ENCODE measurements around the gene PDP2. TPM values are rescaled to one million over a fixed set of nuclear protein-coding genes. Genes with fewer than 3 reads are reported as not detected.

The PDP2 gene
- polyA plus RNA-seq, 1 experiment = 12.1 TPM

DNA sequence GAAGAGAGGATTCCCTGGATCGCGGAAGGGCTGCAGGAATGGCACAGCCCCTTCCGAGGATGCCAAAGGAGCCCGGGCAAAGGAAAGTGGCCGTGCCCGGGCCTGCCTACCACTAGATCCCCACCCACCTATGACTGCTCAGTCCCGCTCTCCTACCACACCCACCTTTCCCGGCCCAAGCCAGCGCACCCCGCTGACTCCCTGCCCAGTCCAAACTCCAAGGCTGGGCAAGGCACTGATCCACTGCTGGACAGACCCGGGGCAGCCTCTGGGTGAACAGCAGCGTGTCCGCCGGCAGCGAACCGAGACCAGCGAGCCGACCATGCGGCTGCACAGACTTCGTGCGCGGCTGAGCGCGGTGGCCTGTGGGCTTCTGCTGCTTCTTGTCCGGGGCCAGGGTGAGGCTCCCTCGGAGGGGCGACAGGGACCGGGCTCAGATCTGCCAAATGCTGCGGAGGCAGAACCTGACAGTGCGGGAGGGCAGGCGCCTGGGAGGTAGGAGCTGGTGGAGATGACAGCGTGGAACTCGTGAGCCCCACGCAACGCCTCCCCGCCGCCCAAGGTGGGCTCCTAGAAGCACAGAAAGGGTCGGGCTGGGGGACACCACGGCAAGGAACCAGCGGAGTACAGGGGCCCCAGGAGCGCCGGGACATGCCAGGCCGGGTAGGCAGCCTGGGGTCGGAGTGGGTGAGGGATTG is 55.1 kb downstream of the PDP2 start, which contains the start of gene CES2:
CES2 (plus strand) TSS at position 203 of the 698 bp plus-strand sequence; CDS start at position 323, 120 bp downstream.
- H3K4me3 ChIP-seq (ENCODE audit: low read depth, low read length) = peak within 1 kb of the TSS; percentile 96
- CTCF ChIA-PET = interaction anchor here (1.4 kb wide), 1 partner anchor 34 kb away, joined by 3 read pairs; no protein-coding TSS in a partner anchor
- H3K27me3 ChIP-seq (ENCODE audit: control insufficient read depth, insufficient read depth, low read length) = no peaks in the 10 kb centered on the region
- no peak for DNase-seq (ENCODE audit: low read depth, low spot score)
- H3K27ac ChIP-seq (ENCODE audit: low read depth, low read length) = peak within 1 kb of the TSS; percentile 70
- H3K9me3 ChIP-seq (ENCODE audit: control insufficient read depth, insufficient read depth, low read length) = no peaks in the 10 kb centered on the region; the same call in 1 of the 2 replicates
- POLR2A ChIA-PET = interaction anchor here (0.6 kb wide), 1 partner anchor 1540 kb away, joined by 3 read pairs; no protein-coding TSS in a partner anchor
- TF ChIP-seq, protein P1, sequence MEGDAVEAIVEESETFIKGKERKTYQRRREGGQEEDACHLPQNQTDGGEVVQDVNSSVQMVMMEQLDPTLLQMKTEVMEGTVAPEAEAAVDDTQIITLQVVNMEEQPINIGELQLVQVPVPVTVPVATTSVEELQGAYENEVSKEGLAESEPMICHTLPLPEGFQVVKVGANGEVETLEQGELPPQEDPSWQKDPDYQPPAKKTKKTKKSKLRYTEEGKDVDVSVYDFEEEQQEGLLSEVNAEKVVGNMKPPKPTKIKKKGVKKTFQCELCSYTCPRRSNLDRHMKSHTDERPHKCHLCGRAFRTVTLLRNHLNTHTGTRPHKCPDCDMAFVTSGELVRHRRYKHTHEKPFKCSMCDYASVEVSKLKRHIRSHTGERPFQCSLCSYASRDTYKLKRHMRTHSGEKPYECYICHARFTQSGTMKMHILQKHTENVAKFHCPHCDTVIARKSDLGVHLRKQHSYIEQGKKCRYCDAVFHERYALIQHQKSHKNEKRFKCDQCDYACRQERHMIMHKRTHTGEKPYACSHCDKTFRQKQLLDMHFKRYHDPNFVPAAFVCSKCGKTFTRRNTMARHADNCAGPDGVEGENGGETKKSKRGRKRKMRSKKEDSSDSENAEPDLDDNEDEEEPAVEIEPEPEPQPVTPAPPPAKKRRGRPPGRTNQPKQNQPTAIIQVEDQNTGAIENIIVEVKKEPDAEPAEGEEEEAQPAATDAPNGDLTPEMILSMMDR (IDR thresholded peaks at IDR 0.05; ENCODE audit: low read depth, low read length) = no peak

DNA sequence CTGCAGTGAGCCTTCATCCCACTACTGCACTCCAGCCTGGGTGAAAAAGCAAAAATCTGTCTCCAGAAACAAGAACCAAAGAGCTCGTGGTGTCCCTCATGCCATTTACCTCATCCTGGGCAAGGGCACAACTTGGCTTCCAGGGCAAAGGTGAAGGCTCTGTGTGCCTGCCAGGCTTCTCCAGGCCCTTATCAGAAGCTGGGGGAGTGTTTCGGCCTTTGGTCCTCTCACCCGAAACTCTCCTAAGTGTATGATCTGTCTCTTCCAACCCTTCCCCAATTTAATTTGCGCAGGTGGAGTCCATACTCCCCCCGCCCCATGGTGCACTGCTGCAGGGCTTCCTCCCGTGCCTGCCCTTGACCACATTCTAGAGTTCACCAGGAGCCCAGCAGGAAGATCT is 56.1 kb downstream of the PDP2 start:
- H3K4me3 ChIP-seq (ENCODE audit: low read depth, low read length) = peak overlapping the region; percentile 96
- H3K27me3 ChIP-seq (ENCODE audit: control insufficient read depth, insufficient read depth, low read length) = no peaks in the 10 kb centered on the region
- no peak for DNase-seq (ENCODE audit: low read depth, low spot score)
- ChIA-PET CTCF (interaction anchor here (0.7 to 1.4 kb wide), 2 partner anchors 11 to 35 kb away, joined by 3 to 4 read pairs; no protein-coding TSS in a partner anchor), POLR2A (no interaction called here)
- H3K9me3 ChIP-seq (ENCODE audit: control insufficient read depth, insufficient read depth, low read length) = no peaks in the 10 kb centered on the region; the same call in 1 of the 2 replicates
- no peak overlapping the region for H3K27ac ChIP-seq (ENCODE audit: low read depth, low read length)
- TF ChIP-seq, protein P1 (IDR thresholded peaks at IDR 0.05; ENCODE audit: low read depth, low read length) = no peak

DNA sequence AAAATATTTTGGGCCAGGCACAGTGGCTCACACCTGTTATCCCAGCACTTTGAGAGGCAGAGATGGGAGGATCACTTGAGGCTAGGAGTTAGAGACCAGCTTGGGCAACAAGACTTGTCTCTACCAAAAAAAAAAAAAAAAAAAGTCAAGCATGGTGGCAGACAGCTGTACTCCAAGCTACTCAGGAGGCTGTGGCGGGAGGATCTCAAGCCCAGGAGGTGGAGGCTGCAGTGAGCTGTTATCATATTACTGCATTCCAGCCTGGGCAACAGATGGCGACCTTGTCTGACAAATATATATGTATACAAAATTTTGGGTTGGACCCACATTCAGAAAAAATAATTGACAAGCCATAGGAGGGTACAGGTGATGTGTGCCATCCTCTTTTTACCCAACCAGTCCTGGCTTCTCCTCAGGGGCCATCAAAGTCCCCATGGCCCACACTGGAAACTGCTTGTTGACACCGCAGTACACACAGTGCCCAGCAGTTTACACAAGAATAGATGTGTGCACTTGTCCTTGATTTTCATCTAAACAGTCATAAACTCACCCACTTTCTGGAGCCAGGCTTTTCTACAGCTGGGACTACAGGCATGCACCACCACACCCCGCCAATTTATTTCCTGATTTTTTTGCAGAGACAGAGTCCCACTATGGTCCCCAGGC is 56.7 kb downstream of the PDP2 start:
- ChIA-PET CTCF (interaction anchor here (0.7 to 1.4 kb wide), 2 partner anchors 10 to 36 kb away, joined by 3 to 4 read pairs; no protein-coding TSS in a partner anchor), POLR2A (no interaction called here)
- TF ChIP-seq, protein P1 (IDR thresholded peaks at IDR 0.05; ENCODE audit: low read depth, low read length) = no peak
- no peak overlapping the region for H3K27ac ChIP-seq (ENCODE audit: low read depth, low read length)
- H3K27me3 ChIP-seq (ENCODE audit: control insufficient read depth, insufficient read depth, low read length) = no peaks in the 10 kb centered on the region
- no peaks in the 10 kb centered on the region; the same call in 1 of the 2 replicates for H3K9me3 ChIP-seq (ENCODE audit: control insufficient read depth, insufficient read depth, low read length)
- DNase-seq (ENCODE audit: low read depth, low spot score) = no peak
- H3K4me3 ChIP-seq (ENCODE audit: low read depth, low read length) = no peak overlapping the region

DNA sequence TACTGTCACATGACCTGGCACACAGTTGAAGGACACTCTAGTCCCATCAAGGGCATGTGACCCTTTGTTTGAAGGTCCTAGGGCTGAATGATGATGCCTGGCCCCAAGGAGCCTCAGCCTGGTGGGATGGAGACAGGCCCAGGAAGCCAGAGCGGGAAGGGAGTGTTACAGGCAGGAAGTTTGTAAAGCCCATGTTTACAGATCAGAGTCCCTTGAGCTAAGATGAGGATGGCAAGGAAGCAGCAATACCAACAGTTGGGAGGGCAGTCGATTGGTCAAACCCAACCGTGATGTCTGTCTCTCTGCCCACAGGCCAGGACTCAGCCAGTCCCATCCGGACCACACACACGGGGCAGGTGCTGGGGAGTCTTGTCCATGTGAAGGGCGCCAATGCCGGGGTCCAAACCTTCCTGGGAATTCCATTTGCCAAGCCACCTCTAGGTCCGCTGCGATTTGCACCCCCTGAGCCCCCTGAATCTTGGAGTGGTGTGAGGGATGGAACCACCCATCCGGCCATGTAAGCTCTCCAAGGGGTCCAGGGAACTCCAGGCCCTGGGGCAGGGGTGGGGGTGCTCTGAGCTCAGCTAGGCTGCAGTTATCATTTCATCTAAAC is 57.5 kb downstream of the PDP2 start:
- TF ChIP-seq, protein P1 (IDR thresholded peaks at IDR 0.05; ENCODE audit: low read depth, low read length) = no peak
- H3K9me3 ChIP-seq (ENCODE audit: control insufficient read depth, insufficient read depth, low read length) = no peaks in the 10 kb centered on the region; the same call in 1 of the 2 replicates
- H3K27me3 ChIP-seq (ENCODE audit: control insufficient read depth, insufficient read depth, low read length) = no peaks in the 10 kb centered on the region
- H3K4me3 ChIP-seq (ENCODE audit: low read depth, low read length) = no peak overlapping the region
- ChIA-PET POLR2A (no interaction called here), CTCF (interaction anchor here (0.8 kb wide), 1 partner anchor 43 kb away, joined by 3 read pairs; no protein-coding TSS in a partner anchor)
- no peak for DNase-seq (ENCODE audit: low read depth, low spot score)
- H3K27ac ChIP-seq (ENCODE audit: low read depth, low read length) = no peak overlapping the region

Data from AG04450 (cell line).